Effector CD4-positive, alpha-beta T cell (primary cell): ENCODE data around the gene TPM1.
A peak's percentile ranks its signal among the peaks of the same experiment; 100 is the strongest.
"Not testable (repeated sequence)": the region's sequence is repeated elsewhere in the genome, so short reads cannot be mapped to it uniquely, and the experiment has no call there.

Experiments
- DNase-seq: peaks from one replicate; pipeline ENCODE4 v3.0.0-alpha.2; 2020

TPM1 gene

DNA sequence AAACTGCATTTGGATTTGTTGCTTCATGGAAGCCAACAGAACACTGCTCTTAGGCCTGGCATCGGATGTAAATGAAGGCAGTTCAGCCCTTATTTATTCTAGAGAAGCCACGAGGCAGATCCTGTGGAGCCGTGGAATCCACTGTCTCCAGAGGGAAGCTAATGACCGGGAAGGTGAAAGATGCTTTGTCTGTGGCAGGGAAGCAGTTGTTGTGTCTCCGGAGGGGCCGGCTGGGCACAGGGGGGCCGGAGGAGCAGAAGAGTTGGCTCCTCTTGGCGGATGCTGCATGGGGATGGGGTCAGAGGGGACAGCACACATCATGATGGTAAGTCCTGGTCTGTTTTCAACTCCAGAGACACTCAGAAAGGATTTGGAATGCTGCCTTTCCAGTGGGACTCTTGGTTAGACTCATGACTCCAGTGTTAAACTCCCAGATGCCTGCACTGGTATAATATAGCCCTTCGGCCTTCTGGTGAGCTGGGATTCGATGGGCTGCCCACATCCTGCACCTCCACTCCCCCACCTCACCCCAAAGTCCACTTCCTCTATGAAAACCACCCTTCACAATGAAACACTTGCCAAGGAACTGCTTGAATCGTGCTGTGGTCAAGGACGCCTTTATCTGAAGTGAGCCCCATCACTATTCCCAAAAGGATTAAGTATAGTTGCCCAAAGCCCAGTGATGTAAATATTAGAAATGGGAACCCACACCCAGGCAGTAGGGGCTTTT lies 33.6 kb downstream of the TPM1 start:
- DNase-seq: no peak

DNA sequence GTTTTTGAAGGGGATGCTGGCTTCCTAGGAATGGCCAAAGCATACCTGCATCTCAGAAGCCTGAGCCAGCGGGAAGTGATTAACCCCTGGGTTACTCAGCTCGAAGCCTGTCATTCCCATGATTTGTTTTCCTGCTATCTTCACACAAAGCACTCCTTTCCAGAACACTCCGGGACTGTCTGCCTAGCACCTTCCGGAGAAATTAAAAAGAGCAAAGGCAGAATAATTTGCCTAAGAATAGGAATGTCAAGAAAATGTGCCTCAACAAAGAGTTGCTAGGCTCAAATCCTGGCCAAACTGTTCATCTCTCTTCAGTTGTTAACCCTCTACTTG lies 34.1 kb downstream of the TPM1 start:
- DNase-seq: no peak

DNA sequence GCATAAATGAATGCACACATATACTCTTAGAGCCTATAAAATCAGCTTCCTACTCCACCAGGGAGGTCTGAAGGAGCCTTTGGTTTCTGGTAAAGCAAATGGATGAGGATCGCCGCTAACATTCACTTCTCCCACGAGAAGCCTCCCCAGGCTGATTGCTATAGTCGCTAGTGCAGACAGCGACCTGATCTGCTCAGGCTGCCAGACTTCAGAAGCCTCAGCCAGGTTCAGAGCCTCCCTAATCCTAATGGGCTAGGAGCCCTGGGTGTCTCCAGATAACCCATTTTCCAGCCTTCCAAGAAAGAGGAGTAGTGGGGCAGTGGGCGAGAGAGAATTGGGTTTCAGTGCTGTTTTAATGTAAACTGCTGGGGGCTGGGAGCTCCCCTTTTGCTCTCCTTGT lies 35.4 kb downstream of the TPM1 start:
- DNase-seq: no peak

DNA sequence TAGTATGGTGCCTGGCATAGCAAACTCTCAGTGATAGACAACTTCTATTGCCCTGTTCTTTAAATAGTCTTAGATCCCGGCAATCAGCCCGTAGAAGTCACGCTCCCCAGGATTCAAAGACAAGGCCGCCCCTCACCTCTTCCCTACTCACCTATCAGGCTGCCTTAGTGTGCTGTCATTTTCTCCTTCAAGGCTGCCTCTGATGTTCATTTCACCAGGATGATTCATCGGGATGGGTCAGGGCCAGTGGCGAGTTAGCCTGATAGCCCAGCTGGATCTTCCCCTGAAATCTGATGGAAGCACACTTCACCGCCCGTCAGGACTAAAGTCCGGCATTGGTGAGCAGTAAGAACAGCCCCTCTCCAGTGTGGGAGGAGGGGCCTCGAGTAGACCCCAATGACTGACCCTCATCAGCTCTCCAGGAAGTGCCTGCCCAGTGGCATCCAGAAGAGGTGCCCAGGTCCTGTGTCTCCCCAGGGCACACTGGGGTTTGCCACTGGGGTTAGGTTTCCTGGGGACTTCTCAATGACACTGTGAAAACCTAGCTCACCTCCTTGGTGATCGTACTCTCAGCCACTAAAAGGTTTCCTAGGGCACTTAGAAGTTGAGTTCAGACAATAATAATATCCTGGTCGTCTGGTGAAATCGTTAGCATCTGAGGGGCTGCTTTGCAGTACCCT lies 37.5 kb downstream of the TPM1 start:
- DNase-seq: no peak

DNA sequence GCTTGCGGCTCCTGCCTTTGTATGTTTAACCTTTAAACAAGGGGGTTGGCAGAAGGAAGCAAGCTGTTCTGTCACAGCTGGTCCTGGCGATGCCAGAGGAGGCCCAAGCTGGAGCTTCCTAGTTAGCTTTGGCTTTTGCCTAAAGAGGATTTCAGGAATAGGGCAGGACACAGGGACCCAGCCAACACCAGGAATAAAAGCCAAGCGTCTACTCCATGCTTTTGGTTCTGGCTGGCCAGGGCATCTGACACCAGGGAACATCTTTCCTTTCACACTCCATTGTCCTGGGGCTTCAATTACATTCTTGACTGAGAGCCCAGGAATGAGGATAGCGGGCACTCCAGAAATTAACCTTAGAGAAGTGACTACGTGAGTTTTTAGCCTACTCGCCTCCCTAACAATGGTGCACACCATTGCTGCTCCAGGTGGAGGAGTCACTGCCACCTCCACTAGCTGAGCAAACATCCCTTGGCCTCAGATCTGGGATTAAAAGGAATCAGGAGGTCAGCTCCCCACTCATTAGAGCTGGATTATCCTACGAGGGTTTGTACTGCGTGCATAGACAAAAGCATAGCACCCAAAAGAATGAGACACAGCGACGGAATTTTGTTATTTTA lies 38.2 kb downstream of the TPM1 start:
- DNase-seq: no peak

DNA sequence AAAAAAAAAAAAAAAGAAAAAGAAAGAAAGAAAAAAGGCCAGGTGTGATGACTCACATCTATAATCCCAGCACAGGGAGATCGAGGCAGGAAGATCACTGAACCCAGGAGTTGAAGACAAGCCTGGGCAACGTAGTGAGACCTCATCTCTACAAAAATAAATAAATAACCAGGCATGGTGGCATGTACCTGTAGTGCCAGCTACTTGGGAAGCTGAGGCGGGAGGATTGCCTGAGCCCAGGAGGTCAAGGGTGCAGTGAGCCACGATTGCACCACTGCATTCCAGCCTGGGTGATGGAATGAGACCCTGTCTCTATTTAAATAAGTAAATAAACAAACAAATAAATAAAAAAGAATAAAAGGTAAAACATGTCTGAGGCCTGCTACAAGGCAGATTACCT lies 39.8 kb downstream of the TPM1 start:
- DNase-seq: no peak

DNA sequence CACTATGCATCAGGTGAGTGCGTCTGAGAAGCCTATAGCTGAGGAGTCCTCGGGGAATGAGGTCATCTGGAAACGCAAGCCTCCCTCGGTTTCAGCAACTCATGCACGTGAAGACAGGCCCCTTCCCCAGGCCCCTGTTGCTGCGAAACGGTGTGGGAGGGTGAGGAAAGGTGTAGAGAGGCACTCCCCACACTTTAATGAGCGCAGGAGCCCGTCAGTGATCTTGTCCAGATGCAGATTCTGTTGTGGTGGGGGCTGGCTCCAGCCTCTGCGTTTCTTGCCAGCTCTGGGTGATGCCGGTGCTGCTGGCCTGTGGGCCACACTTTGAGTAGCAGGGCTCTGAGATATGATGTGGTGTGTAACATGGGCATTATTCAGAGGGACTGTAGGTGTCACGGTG lies 40.5 kb downstream of the TPM1 start:
- no peak for DNase-seq

DNA sequence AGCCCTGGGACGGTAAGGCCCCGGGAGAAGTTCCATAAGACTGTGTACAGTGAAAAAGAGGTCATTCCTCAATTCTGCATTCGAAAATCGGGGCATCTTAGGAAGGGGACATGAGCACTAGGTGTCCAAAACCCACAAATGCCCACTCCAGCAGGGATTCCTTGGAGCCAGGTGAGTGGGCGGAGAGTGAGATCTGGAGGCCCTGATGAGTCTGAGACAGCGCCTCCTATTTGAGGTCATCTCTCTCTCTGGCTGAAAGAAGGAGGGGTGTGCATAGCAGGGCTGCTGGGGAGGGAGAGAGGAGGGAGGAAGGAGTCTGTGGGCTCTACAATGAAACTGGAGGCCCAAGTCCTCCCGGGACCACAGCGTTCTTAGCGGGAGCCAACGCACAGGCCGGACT lies 41.0 kb downstream of the TPM1 start:
- DNase-seq: no peak

DNA sequence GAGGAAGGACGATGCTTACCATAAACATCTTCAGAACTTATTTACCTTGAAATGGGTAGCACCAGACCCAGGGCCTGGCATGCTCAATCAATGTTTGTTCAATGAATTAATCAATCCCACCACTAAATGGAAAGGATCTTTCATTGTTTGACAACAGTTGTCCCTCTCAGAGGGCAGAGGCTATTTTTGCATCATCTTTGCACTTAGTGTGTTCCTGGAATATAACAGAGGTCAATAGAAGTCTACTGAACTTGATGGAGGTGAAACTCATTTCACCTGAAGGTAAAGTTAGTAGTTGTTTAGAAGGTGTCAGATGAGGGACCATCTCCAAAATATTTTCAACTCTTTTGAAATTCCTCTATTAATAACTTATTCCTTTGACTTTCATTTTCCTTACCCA lies 42.3 kb downstream of the TPM1 start:
- DNase-seq: no peak

DNA sequence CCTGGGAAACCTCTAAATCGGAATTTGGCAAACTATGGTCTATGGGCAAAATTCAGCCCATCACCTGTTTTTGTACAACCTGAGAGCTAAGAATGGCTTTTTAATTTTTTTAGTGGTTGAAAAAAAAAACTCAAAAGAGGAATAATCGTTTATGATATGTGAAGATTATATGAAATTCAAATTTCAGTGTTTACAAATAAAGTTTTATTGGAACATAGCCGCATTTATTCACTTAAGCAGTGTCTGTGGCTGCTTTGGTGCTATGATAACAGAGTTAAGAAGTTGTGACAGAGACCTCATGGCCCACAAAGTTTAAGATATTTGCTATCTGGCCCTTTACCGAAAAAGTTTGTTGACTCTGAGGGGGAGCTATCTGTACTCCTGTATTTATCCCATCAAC lies 42.7 kb downstream of the TPM1 start:
- DNase-seq: no peak

DNA sequence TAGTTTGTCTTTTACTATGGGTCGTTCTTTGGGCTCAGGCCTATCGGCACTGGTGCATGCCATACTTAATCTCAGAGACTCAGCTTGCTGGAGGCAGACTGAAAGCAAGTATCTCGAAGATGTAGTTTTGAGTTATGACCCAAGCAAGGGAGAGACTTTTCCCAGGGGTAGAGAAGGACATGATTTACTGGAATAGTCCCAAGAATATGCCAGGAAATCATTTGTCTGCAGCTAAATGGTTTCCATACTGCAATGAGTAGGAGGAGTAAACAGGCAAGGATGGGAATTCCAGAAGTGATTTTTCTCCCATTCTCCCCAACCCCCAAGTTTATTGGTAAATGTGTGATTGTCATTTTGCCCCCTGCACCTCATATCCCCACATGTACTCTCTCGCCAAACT lies 43.7 kb downstream of the TPM1 start:
- no peak for DNase-seq

DNA sequence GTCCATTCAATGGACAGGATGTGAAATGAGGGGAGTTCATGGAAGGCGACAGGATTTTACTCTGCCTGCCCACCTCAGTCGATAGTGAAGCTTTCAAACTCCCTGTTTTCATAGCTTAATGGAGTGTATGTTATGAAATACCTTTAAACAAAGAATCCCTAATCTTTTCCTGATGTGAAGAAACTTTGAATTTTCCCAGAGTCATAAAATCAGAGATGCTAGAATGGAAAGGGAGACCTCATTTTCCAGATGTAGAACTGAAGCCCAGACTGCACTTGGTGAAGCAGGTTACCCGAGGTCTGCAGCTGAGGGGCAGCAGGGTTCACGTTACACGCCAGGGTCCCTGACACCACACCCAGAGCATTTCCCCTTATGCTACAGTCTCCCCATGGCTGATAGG lies 44.4 kb downstream of the TPM1 start:
- no peak for DNase-seq

DNA sequence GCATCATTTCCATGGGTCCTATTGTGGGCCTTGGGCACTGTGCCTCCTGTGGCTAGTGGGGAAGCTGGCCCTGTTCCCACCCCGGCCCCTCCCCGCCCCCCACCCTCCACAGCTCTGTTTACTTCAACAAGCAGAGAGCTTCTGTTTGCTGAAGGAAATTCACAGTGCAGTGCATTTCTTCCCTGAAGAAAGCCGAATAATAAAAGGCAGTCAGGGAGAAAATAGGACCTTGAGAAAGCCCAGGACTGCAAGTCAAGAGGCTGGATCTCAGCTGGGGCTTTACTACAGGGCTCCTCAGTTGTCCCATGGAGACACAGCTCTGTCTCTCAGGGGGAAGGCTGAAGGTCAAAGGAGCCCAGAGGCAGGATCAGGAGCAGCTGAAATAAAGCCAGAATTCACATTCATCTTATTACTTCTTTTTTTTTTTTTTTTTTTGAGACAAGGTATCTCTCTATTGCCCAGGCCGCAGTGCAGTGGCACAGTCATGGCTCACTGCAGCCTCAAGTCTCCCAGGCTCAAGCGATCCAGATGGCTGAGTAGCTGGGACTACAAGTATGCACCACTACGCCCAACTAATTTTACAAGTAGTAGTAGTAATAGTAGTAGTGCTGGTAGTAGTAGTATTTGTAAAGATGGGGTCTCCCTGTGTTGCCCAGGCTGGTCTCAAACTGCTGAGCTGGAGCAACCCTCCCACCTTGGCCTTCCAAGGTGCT lies 46.1 kb downstream of the TPM1 start:
- no peak for DNase-seq

DNA sequence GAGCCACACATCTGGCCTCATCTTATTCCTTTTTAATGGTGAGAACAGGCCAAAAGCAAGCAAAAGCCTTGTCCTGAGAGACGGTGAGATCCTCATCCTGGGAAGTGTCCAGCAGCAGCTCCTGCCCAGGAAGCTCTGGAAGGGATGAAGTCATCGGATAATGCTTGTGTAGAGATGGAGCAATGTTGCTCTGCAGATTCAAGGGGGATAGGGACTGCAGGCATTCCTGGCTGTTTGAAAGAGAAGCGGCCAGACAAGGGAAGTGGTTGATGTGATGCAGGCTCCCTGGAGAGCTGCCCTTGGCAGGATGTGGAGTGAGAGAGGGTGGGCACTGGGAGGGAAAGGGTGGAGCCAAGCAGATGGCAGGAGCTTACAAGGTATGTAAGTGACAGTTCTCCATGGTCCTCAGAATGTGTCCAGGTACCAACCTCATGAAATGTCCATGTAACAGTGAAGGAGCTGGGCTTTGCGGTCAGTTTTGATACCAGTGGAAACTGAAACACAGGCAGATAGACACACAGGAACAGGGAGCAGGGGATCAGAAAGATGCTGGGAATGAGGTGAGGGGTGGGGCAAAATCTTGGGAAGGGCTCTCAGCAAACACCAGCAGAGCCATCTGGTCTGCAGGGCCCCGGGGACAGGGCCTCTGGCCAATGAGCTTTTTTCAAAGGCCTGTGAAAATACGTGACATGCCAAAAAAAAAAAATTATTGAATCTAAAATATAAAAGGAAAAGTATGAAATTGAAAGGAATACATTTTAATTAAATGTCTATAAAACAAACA lies 46.9 kb downstream of the TPM1 start:
- DNase-seq: no peak

DNA sequence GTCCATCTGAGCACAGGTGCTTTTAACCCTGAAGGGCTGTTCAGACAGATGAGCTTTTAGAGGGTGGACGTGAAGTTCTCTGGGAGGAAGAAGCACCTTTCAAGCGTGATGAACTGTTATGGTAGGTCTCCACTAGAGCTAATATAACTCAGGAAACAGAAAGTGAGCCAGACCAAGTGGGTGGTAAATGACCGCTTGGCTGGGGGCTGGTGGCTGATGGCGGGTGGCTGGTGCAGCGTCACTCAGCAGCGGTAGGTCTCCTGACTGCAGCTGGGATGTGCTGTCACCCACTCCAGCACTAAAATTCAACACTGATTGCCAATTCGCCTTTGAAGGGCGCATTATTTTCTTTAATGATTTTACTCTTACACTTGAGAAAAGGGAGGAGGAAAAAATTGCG lies 47.9 kb downstream of the TPM1 start:
- no peak for DNase-seq

DNA sequence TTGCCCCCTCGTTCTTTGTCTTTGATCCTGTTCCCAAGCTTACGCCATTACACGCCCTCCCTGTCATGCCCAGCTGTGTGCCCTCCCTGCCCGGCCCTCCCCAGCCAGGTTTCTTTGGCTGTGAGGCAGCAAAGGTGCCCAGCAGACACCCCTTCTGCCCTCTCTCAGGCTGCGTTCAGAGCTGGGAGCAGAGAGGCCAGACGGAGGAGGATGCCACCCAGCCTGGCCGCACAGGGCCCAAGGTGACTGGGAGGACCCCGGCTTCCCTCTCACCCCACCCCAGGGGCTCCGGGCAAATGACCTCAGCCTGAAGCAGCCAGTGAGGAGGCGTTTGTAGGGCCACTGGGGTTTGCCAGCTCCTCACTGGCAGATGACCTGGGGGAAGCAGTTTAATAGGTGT lies 48.3 kb downstream of the TPM1 start:
- no peak for DNase-seq

DNA sequence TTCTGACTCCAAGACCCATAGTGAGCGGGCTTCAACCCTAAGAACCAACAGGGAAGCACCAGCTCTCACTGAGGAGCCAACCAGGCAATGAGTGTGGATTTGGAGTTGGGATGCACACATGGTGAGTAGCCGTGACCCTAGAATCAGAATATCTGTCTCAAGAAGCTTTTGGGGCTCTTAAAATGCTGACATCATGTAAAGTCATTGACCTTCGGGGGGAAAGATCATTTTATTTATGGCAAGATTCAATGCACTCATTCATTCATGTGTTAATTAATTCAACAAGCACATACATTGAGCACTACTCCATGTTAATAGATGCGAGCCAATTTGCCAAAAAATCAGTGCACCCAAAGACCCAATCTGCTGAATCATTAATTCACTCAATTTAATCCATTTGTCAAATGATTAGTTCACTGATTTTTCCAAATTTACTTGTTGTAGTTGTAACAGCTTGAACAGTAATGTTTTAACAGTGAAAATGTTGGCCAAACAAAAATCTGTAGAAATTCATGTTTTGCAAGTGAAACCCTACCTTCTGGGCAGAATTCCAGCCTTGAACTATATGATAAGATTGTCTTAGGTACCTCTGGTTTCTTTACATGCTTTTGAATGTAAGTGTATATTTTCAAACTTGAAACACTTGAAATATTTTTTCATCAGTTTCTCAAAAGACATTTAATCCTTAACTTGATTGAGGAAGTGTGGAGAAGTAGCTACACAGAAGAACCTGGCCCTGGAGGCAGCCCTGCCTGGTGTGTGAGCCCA lies 49.3 kb downstream of the TPM1 start:
- DNase-seq: no peak

DNA sequence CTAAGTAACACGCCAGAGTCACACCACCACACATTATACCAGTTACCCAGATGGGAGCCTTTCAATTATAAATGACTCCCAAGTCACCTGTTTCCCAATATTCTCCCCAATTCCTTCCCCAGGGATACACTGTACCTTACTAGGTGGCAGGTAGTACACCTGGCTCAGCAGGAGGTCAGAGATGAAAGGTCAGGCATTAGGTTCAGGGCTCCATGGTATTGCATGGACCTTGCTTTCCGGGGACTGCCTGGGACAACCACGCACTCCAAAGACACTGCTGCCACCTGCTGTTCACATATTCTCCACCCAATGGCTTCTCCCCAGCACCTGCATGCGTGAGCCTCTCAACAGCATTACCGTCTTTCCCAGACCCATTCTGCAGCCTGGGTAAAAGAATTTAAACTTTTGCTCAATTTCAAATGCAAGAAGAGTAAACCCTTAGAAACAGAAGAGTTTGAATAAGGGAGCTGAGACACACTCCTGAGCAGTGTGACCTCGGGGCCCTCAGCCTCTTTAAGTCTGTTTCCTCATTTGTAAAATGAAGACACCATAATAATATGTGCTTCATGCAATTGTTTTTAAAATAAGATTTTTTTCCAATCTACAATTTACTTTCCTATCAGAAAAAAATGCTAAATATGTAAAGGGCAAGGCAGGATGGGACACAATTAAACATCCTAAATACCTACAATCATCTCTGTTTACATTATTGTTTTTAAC lies 51.1 kb downstream of the TPM1 start:
- peak; percentile 57 for DNase-seq

DNA sequence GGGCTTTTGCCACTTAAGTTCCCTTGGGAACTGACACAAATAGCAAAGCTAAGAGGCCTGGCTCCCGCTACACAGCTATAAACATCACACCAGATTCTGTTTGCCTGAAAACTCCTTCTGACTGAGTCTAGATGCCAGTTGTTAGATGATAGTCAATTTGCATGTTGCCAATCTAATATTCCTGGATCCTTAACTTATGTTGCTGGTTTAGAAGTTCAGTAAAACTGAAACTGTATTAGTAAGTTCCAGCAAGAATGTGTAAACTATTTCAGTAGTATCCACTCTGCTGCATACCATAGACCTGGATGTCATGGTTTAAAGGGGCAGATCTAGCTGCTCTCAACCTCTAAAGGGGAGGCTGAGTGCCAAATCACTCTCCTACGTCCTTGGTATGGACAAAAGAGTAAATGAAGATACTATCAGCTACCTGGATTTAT lies 52.0 kb downstream of the TPM1 start:
- DNase-seq: no peak

DNA sequence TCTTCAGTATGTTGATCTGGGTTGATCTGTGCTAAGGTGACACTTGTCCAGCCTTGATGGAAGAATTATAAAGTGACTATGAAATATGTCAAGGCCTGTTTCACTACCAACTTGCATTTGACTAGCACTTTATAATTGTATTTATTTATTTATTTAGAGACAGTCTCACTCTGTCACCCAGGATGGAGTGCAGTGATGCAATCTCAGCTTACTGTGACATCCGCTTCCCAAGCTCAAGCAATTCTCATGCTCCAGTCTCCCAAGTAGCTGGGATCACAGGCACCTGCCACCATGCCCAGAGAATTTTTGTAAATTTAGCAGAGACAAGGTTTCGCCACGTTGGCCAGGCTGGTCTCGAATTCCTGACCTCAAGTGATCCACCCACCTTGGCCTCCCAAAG lies 53.6 kb downstream of the TPM1 start:
- DNase-seq: no peak

DNA sequence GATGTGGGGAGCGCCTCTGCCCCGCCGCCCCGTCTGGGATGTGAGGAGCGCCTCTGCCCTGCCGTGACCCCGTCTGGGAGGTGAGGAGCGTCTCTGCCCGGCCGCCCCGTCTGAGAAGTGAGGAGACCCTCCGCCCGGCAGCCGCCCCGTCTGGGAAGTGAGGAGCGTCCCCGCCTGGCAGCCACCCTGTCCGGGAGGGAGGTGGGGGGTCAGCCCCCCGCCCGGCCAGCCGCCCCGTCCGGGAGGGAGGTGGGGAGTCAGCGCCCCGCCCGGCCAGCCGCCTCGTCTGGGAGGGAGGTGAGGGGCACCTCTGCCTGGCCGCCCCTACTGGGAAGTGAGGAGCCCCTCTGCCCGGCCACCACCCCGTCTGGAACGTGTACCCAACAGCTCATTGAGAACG lies 56.4 kb downstream of the TPM1 start:
- not testable (repeated sequence) for DNase-seq

DNA sequence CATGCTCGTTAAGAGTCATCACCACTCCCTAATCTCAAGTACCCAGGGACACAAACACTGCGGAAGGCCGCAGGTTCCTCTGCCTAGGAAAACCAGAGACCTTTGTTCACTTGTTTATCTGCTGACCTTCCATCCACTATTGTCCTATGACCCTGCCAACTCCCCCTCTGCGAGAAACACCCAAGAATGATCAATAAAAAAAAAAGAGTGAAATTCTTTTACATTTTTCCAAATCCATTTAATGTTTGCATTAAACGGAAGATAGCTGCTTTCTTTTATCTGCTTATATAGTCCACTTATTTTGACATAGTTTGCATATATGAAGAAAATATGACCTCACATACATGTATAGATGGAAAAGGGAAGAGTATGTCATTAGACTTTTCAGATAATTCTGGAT lies 57.0 kb downstream of the TPM1 start:
- not testable (repeated sequence) for DNase-seq
